Choroid plexus epithelial cell (primary cell): ENCODE measurements around the gene CYTH4.

Experiments
- DNase-seq: peaks from one replicate; pipeline ENCODE4 v3.0.0-alpha.2; 2010; ENCODE audit warnings: low read depth
- H3K4me3 ChIP-seq: 2 replicates; pipeline ENCODE4 v1.5.1; 2011; ENCODE audit warnings: low read depth, mild to moderate bottlenecking, control low read depth, low read length, moderate library complexity
- TF ChIP-seq, protein P1 (sequence below): conservative IDR thresholded peaks from 2 replicates; pipeline ENCODE4 v1.5.1; 2011; ENCODE audit warnings: low read depth, mild to moderate bottlenecking, control low read depth, inconsistent platforms, low read length, moderate library complexity

CYTH4 gene

GRCh38 chr22:37356922-37357321 lies 74.6 kb downstream of the CYTH4 start:
- no peak overlapping the region for H3K4me3 ChIP-seq
- TF ChIP-seq, protein P1, sequence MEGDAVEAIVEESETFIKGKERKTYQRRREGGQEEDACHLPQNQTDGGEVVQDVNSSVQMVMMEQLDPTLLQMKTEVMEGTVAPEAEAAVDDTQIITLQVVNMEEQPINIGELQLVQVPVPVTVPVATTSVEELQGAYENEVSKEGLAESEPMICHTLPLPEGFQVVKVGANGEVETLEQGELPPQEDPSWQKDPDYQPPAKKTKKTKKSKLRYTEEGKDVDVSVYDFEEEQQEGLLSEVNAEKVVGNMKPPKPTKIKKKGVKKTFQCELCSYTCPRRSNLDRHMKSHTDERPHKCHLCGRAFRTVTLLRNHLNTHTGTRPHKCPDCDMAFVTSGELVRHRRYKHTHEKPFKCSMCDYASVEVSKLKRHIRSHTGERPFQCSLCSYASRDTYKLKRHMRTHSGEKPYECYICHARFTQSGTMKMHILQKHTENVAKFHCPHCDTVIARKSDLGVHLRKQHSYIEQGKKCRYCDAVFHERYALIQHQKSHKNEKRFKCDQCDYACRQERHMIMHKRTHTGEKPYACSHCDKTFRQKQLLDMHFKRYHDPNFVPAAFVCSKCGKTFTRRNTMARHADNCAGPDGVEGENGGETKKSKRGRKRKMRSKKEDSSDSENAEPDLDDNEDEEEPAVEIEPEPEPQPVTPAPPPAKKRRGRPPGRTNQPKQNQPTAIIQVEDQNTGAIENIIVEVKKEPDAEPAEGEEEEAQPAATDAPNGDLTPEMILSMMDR: no peak

GRCh38 chr22:37357446-37358075 lies 75.3 kb downstream of the CYTH4 start:
- TF ChIP-seq, protein P1: no peak
- H3K4me3 ChIP-seq: no peak overlapping the region
- DNase-seq: no peak

More at GRCh38 chr22:37356922-37357321, 74.6 kb downstream of the CYTH4 start:
- DNase-seq: no peak

- DNase-seq: no peak
- TF ChIP-seq, protein P1: no peak
Measured at GRCh38 chr22:37358386-37358785, 76.1 kb downstream of the CYTH4 start.

DNA sequence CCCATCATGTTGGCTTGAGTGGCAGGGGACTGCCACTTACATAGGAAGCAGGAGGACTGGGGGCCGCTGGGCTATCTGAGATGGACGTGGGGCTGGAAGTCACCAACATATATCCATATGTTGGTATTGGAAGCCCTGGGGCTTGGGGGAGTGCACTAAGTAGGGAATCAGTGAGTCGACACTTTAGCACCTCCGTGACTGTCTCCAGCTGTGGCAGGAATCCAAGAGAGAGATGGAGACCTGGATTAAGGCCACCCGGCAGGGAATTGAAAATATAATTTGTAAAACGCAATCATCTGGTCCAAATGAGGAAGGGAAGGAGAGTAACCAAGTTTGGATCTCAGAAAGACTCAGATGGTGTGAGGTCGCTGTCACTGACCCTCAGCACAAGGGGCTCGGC lies 76.6 kb downstream of the CYTH4 start:
- H3K4me3 ChIP-seq: no peak overlapping the region
- TF ChIP-seq, protein P1: no peak
- no peak for DNase-seq

More at GRCh38 chr22:37358386-37358785, 76.1 kb downstream of the CYTH4 start:
- H3K4me3 ChIP-seq: no peak overlapping the region

DNA sequence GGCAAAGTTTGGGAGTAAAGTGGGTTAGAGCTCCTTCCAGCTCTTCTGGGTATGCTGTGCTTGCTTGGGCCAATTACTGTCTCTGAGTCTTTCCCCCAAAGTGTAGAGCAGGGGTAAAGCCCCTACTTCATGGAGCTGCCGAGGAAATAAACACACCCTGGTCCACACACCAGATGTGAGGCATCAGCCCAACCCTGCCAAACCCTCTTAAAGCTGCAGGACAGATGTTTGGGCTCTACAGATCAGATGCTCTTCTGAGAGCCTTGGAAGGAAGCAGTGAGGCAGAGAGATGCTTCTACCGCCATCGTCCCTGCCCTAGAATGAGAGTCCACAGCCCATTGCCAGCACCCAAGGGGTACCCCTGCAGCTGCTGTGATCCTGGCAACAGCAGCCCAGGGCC lies 80.3 kb downstream of the CYTH4 start:
- H3K4me3 ChIP-seq: no peak overlapping the region
- no peak for DNase-seq
- TF ChIP-seq, protein P1: no peak

GRCh38 chr22:37363261-37363992 lies 81.1 kb downstream of the CYTH4 start:
- DNase-seq: no peak
- TF ChIP-seq, protein P1: no peak
- H3K4me3 ChIP-seq: no peak overlapping the region
